HG03045 (cell line): ENCODE results near the gene CAMKMT.

Experiments
- ATAC-seq: cut with Tn5 transposase; IDR thresholded peaks from one replicate; pipeline ENCODE4 v1.9.1; 2021; ENCODE audit warnings: mild to moderate bottlenecking, moderate library complexity; ENCODE audit not compliant: unreplicated experiment

Gene CAMKMT

DNA sequence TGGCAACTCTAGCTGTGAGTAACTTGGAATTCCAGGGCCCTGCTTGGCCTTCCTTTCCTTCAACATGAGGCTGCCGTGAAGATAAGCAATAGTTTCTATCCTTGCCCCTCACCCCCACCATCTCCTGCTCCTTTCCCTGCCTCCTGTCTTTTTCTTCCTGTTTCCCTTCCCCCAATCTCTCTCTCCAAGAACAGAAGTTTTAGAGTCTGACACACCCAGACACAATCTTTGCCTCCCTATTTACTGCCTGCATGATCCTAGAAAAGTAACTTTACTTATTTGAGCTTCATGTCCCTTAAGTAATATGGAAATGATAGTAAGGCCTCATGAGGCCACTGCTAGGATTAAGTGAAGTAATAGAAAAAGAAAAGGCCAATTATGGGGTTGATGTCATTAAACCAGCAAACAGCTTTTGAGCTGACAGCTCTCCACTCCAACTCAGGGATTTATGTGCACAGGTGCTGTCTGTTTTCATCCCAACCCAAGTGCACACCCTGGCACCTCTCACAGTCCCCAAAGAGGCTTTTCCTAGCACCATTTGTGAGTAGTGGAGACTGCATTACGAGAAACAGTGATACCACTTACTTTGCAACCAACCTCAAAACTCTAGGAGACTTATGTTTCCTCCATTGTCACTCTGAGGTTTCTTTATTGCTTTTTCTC, 456.1 kb downstream of the CAMKMT start:
- ATAC-seq: no peak

- no peak for ATAC-seq
These were observed 457.3 kb downstream of the CAMKMT start for GRCh38 chr2:44819061-44819460.

DNA sequence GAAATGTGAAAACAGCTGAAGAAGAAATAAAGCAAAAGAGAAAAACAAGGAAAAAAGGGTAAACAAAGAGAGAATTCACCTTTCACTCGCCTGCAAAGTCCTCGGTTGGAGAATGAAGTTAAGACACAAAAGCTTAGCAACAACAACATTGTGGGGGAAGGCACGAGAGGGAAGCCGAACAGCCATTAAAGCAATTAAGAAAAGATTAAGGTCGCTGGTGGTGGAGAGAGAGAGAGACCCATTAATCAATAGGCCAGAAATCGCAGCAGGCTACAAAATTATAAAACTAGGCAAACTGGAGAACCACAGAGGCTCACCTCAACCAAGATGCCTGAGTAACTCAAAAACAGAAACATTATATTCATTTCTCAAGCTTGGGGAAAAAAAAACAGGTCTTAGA, 459.8 kb downstream of the CAMKMT start:
- ATAC-seq: no peak

- no peak for ATAC-seq
These were observed 460.4 kb downstream of the CAMKMT start for GRCh38 chr2:44822174-44822573.
